ENCODE results near the gene TCF12. TPM values are rescaled to one million over a fixed set of nuclear protein-coding genes. Genes with fewer than 3 reads are reported as not detected.

Gene TCF12
- total RNA-seq, 1 donor from 2014 or later, result 149 TPM

DNA sequence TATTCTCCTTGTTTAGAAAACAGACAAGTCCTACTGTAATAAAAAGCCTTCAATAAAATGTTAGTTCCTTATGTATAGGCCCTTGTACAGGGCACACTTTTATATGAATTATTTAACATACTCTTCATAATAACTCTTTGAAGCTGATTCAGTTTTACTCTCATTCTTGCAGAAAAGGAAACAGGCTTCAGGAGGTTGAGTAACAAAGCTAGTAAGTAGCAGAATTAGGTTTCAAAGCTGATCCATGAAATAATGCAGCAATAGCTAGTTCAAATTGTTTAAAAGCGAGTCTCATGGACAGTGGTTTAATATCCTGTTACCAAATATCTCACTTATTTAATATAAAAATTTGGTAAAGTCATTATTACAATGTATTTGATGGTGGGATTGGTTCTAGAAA, 25.0 kb downstream of the TCF12 start:
- Histone ChIP-seq H3K9ac (no peak overlapping the region), H2AFZ (replicated peaks) (no peak overlapping the region), H3K27ac (peak overlapping the region; percentile 1), H3K4me1 (peaks cover 16% of the 10 kb centered on the region), H3K9me3 (ENCODE audit: low read depth) (no peaks in the 10 kb centered on the region), H3K4me3 (no peak overlapping the region), H3K36me3 (peaks cover 8% of the 10 kb centered on the region), H3K79me2 (ENCODE audit: low read depth) (peaks cover 100% of the 10 kb centered on the region), H3F3A (ENCODE audit: low read depth) (peaks cover 13% of the 10 kb centered on the region), H3K4me2 (no peak overlapping the region), H3K27me3 (no peaks in the 10 kb centered on the region), H4K20me1 (ENCODE audit: low read depth) (peaks cover 65% of the 10 kb centered on the region)
- no peaks in the 10 kb centered on the region for H3K27me3 Mint-ChIP-seq (ENCODE audit: insufficient read depth, low read depth)
- peaks cover 39% of the 10 kb centered on the region for H3K9me3 Mint-ChIP-seq
- peaks cover 3% of the 10 kb centered on the region for H3K4me1 Mint-ChIP-seq
- peaks cover 59% of the 10 kb centered on the region for H3K36me3 Mint-ChIP-seq
- H3K4me3 Mint-ChIP-seq, result no peak overlapping the region
- H3K27ac Mint-ChIP-seq, result no peak overlapping the region
- TF ChIP-seq, protein P1, sequence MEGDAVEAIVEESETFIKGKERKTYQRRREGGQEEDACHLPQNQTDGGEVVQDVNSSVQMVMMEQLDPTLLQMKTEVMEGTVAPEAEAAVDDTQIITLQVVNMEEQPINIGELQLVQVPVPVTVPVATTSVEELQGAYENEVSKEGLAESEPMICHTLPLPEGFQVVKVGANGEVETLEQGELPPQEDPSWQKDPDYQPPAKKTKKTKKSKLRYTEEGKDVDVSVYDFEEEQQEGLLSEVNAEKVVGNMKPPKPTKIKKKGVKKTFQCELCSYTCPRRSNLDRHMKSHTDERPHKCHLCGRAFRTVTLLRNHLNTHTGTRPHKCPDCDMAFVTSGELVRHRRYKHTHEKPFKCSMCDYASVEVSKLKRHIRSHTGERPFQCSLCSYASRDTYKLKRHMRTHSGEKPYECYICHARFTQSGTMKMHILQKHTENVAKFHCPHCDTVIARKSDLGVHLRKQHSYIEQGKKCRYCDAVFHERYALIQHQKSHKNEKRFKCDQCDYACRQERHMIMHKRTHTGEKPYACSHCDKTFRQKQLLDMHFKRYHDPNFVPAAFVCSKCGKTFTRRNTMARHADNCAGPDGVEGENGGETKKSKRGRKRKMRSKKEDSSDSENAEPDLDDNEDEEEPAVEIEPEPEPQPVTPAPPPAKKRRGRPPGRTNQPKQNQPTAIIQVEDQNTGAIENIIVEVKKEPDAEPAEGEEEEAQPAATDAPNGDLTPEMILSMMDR (IDR thresholded peaks at IDR 0.05), result no peak
- TF ChIP-seq EZH2 (IDR thresholded peaks at IDR 0.05) (no peak), EZH2phosphoT487 (IDR thresholded peaks at IDR 0.05) (no peak)
- no peak for DNase-seq (ENCODE audit: low spot score)

DNA sequence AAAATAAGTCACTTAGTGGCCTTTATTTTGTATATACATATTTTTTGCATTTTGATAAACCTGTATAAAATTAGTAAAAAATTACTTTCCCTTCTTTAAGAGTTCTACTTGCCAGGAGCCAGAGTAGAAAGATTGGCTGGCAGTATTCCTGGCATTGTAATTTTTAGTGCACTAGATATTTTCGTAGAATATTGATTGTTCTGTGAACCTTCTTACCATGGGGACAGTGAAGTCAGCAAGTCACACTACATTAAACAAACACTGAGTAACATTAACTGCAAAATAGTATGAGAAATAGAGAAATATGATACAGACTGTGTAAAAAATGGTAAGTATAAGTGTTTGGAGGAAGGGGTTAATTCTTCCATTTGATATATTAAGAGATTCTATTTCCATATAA, 26.0 kb downstream of the TCF12 start:
- Mint-ChIP-seq H3K9me3 (peaks cover 34% of the 10 kb centered on the region), H3K4me1 (peaks cover 3% of the 10 kb centered on the region), H3K36me3 (peaks cover 55% of the 10 kb centered on the region), H3K4me3 (no peak overlapping the region), H3K27ac (no peak overlapping the region), H3K27me3 (ENCODE audit: insufficient read depth, low read depth) (no peaks in the 10 kb centered on the region)
- Histone ChIP-seq H3K4me1 (peaks cover 16% of the 10 kb centered on the region), H3K4me3 (no peak overlapping the region), H3K9ac (no peak overlapping the region), H3K79me2 (ENCODE audit: low read depth) (peaks cover 100% of the 10 kb centered on the region), H3F3A (ENCODE audit: low read depth) (peaks cover 13% of the 10 kb centered on the region), H3K36me3 (peaks cover 4% of the 10 kb centered on the region), H3K4me2 (no peak overlapping the region), H2AFZ (replicated peaks) (no peak overlapping the region), H3K27me3 (no peaks in the 10 kb centered on the region), H3K27ac (no peak overlapping the region), H3K9me3 (ENCODE audit: low read depth) (no peaks in the 10 kb centered on the region), H4K20me1 (ENCODE audit: low read depth) (peaks cover 62% of the 10 kb centered on the region)
- TF ChIP-seq EZH2 (IDR thresholded peaks at IDR 0.05), result no peak
- TF ChIP-seq, protein P1 (IDR thresholded peaks at IDR 0.05), result no peak
- TF ChIP-seq EZH2phosphoT487 (IDR thresholded peaks at IDR 0.05), result no peak
- no peak for DNase-seq (ENCODE audit: low spot score)

DNA sequence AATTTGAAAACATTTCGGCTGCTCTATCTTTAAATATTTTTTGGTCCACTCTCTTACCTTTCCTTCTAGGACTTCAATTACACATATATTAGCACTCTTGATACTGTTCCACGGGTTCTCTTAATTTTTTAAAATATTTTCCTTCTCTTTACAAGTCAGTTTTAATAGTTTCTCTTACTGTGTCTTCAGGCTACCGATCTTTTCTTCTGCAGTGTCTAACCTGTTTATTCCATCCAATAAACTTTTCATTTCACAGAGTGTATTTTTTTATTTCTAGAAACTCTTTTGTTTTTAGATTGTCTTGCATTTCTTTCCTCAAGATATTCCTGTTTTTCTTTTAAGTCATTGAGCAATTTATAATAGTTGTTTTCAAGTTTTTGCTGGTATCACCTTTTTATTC, 27.7 kb downstream of the TCF12 start:
- no peak overlapping the region for H3K4me3 Mint-ChIP-seq
- no peaks in the 10 kb centered on the region for H3K9me3 ChIP-seq (ENCODE audit: low read depth)
- no peak overlapping the region for H3K27ac Mint-ChIP-seq
- DNase-seq (ENCODE audit: low spot score), result no peak
- TF ChIP-seq EZH2 (IDR thresholded peaks at IDR 0.05) (no peak), EZH2phosphoT487 (IDR thresholded peaks at IDR 0.05) (no peak)
- TF ChIP-seq, protein P1 (IDR thresholded peaks at IDR 0.05), result no peak
- no peak overlapping the region for H2AFZ ChIP-seq (replicated peaks)
- no peak overlapping the region for H3K4me3 ChIP-seq
- no peak overlapping the region for H3K27ac ChIP-seq
- H3K79me2 ChIP-seq (ENCODE audit: low read depth), result peaks cover 100% of the 10 kb centered on the region
- peaks cover 44% of the 10 kb centered on the region for H3K9me3 Mint-ChIP-seq
- H3K4me1 ChIP-seq, result peaks cover 15% of the 10 kb centered on the region
- no peaks in the 10 kb centered on the region for H3K27me3 Mint-ChIP-seq (ENCODE audit: insufficient read depth, low read depth)
- H3K27me3 ChIP-seq, result no peaks in the 10 kb centered on the region
- peaks cover 13% of the 10 kb centered on the region for H3F3A ChIP-seq (ENCODE audit: low read depth)
- peaks cover 57% of the 10 kb centered on the region for H4K20me1 ChIP-seq (ENCODE audit: low read depth)
- no peak overlapping the region for H3K4me2 ChIP-seq
- H3K36me3 ChIP-seq, result peaks cover 7% of the 10 kb centered on the region
- no peak overlapping the region for H3K9ac ChIP-seq
- peaks cover 55% of the 10 kb centered on the region for H3K36me3 Mint-ChIP-seq
- peaks cover 3% of the 10 kb centered on the region for H3K4me1 Mint-ChIP-seq
